Hepatocyte (in vitro differentiated cells): ENCODE data around the gene HSPB7.

Experiments
- EZH2 ChIP-seq: fragments of 200-600 bp; sonication (generic); IDR thresholded peaks from 2 replicates; pipeline ENCODE4 v1.6.1; 2016; ENCODE audit warnings: antibody characterized with exemption, mild to moderate bottlenecking, borderline replicate concordance
- TF ChIP-seq, protein P1 (sequence below): fragments of 200-600 bp; sonication (generic); IDR thresholded peaks from 2 replicates; pipeline ENCODE4 v1.5.1; 2016; ENCODE audit warnings: antibody characterized with exemption, mild to moderate bottlenecking; ENCODE audit not compliant: poor library complexity

DNA sequence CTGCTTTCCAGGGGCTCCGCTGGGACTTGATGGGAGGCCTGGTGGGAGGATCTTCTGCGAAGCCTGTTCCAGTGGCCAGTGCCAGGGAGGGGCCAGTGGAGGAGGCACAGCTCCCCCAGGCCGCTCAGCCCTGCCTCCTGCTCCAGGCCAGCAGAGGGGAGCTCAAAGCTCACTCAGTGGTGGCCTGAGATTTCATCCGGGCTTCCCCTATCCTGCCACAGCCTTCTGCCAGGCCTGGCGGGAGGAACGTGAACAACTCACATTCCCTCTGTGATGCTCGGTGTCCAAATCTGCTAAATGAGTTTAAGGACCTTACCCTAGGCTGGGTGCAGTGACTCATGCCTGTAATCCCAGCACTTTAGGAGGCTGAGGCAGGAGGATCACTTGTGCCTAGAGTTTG lies 29.0 kb upstream of the HSPB7 start:
- TF ChIP-seq, protein P1, sequence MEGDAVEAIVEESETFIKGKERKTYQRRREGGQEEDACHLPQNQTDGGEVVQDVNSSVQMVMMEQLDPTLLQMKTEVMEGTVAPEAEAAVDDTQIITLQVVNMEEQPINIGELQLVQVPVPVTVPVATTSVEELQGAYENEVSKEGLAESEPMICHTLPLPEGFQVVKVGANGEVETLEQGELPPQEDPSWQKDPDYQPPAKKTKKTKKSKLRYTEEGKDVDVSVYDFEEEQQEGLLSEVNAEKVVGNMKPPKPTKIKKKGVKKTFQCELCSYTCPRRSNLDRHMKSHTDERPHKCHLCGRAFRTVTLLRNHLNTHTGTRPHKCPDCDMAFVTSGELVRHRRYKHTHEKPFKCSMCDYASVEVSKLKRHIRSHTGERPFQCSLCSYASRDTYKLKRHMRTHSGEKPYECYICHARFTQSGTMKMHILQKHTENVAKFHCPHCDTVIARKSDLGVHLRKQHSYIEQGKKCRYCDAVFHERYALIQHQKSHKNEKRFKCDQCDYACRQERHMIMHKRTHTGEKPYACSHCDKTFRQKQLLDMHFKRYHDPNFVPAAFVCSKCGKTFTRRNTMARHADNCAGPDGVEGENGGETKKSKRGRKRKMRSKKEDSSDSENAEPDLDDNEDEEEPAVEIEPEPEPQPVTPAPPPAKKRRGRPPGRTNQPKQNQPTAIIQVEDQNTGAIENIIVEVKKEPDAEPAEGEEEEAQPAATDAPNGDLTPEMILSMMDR, result no peak
- no peak for TF ChIP-seq EZH2
